Activated CD4-positive, alpha-beta T cell treated with anti-CD3 and anti-CD28 coated beads for 4 hours (primary cell): ENCODE measurements around the gene MAFB.
"Not testable (repeated sequence)": the region's sequence is repeated elsewhere in the genome, so short reads cannot be mapped to it uniquely, and the experiment has no call there.

Source experiments
- DNase-seq, 2 donors: peaks; one replicate each; pipeline ENCODE4 v3.0.0-alpha.2; 2020

MAFB gene

DNA sequence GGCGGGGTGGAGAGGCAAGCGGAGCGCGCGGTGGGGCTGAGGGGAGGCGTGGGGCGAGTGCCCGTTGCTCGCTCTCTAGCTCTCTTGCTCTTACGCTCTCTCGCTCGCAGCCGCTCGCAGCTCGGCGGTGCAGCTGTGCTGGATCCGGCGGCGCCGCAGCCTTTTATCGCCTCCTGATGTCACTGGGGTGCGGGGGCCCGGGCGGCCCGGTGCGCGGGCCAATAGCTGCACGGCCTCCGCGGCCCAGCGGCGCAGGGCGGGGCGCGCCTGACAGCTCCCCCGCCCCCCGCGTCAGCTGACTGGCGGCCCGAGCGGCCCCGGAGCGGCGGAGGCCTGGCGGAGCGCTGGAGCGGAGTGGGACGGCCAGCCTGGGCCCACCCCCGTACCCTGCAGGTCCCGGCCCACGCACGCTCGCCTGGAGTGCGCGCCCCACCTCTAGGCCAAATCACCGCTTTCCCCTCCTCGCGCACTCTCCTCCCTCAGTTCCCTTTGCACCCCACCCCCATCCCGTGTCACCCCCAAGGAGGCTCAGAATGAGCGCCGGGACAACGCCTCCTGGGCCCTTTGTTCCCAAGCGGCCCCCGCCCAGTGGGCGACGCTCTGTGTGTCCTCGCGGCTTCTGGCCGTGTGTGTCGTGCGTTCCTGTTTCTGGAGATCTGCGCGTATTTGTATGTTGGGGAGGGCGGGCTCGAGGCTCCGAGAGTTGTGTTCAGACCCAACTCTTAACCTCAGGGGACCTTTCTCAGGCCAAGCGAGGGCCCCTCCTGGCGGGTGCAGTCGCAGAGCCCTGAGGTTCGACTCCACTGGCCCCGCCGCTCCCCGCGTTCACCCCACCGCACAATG, at the start of gene MAFB:
TSS of gene MAFB (minus strand) at position 137 of the 843 bp plus-strand sequence. CDS start 386 bp downstream, outside the sequence.
- DNase-seq, result peak in 1 of 2 donors; percentile 5

DNA sequence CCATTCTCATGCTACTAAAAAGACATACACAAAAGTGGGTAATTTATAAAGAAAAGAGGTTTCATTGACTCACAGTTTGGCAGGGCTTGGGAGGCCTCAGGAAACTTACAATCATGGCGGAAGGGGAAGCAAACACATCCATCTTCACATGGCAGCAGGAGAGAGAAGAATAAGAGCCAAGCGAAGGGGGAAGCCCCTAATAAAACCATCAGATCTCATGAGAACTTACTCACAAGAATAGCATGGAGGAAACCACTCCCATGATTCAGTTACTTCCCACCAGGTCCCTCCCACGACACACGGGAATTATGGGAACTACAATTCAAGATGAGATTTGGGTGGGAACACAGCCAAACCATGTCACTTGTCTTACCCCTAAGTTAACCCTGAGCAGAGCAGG, 47.4 kb upstream of the MAFB start:
- not testable (repeated sequence) for DNase-seq

DNA sequence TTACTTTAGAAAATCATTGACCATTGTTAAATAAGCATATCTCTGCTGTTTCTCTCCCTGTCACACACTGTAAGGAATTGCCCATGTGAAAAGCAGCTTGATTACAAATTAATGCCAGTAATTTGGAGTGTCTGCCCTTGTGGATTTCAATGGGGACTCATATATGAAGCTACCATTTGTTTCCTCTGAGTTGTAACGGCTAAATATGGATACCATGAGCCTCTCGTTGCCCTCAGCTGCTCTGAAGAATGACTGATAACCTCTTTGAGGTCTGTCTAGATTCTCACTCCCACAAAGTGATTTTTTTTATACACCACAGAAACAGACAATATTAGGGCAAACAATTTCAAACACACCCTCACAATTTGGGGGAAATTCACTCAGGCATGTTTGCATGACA, 40.0 kb upstream of the MAFB start:
- no peak for DNase-seq

DNA sequence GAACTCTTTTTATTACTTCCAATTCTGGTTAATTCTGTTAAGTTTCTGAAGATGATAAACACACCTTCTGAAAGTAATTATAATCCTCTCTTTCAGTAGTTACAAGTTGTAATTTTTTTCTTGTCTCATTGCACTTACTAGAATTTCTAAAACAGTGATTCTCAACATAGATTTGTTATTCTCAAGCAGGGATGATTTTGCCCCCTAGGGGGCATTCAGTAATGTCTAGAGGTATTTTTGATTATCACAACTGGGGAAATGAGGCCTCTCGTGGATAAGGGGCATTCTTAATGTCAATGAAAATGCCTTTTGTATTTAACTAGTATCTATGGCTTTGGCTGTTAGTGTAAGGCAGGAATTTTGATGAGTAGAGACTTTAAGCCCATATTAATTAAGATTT, 39.4 kb upstream of the MAFB start:
- no peak for DNase-seq

DNA sequence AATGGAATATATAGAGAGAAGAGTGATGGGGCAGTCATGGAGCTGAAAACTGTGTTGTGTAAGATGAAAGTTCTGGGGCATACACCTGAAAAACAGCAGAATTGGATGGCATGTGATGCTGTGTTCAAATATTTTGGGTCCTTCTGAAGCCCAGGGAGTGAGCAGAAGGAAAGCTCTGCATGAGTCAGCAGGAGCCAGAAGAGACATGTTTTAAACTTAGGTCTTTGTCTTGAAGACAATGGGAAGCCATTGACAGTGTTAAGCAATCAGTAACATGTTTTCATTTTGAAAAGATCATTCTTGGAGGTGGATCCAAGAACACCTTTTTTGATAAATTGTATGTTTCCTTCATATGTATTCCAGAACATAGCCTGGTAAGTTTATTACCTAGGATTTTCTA, 38.9 kb upstream of the MAFB start:
- no peak for DNase-seq

DNA sequence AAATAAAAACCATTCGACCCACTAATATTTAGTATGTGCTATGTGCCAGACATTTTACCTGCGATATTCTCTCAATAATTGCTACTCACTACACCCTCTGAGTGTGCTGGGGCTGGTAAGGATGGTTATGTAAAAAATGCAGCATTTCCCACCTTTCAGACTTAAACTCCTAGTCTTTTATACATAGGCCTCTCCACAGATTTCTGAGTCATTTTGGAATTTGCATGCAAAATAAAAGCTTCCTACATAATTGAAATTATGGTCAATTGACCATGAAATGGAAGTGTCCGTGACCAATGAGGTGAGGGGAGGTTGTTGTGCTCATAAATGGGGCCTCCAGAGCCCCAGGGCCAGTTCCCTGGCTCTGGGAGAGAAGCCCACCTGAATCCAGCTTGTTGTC, 37.7 kb upstream of the MAFB start:
- no peak for DNase-seq

DNA sequence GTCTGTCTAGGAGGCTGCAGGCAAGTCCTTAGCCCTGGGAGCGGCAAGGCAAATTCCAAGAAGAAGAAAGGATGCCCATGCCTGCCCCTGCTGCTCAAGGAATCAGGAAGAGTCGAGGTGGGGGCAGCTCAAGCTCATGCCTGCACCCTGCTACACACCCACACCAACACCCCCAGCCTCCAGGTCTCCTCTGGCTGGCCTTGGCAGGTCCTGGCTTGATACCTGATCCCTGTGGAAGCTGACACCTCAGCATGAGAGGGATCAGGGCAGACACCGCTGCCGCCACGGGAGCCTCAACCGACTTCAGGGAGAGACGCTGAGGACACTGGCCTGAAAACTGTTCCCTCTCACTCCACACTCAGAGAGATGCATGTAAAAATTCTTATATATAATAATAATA, 35.5 kb upstream of the MAFB start:
- DNase-seq, result no peak

DNA sequence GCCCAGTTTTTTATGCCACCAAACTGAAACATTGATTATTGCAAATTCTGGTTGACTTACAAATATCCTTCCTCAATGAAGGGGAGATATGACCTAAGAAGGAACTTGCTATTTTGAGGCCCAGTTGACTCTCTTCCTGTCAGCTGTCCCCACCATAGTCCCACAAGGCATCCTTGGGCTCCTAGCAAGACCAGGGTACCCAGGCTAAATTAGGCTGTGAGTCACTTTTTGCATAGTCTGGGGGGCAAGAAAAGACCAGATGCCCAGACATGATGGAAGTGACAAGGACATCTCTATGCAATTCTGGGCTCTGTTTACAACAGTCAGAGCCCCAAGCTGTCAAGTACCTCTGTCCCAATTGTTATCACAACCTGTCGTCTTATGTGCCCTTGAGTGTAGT, 31.8 kb upstream of the MAFB start:
- DNase-seq, result no peak

DNA sequence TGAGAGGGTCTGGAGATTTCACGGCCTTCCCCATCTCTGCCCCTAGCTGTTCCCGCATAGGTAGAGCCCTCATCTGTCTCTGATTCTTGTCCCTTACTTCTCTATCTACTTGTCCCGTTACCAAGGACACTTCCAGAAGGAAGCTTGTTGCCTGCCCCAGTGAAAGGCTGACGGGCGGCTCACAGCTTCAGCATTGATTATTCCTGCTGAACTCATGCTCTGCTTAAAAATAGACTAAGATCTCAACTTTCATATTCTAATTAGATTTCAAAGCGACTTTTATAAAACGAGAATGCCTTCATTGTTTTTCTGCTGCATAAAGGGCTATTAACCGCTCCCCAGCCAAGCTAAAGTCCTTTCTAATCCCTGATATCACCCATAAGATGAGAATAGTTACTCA, 31.1 kb upstream of the MAFB start:
- DNase-seq, result no peak

DNA sequence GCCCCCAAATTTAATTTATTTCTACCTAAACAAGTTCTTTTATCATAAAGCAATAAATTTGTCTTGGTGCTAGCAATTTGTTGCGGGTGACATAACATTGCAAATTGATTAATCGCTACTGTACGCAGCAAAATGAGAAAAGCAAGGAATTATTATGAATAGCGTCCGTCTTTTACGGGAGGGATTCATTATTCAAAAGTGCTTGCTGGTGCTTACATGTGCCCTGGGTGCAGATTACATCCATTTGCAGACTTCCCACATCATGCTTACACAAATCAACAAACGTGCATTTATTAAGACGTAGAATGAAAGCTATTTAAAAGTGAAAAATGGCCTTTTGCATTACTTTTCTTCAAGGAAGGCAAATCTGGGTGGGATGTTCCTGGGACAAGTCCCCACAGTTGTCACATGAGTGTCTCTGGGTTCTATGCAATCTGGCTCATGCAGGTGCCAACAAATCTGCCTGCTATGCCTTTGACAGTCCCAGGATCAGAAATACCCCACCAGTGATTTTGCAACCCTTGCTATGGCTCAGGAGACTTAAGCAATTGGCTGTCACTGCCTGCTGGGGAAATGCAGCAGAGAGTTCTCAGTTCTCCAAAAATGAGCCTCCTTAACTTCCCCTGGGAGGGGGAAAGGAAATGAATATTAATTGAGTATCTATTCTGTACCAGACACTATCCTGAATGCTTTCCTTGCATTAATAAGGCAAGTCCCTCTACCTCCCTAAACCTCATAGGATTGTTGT, 30.1 kb upstream of the MAFB start:
- no peak for DNase-seq

DNA sequence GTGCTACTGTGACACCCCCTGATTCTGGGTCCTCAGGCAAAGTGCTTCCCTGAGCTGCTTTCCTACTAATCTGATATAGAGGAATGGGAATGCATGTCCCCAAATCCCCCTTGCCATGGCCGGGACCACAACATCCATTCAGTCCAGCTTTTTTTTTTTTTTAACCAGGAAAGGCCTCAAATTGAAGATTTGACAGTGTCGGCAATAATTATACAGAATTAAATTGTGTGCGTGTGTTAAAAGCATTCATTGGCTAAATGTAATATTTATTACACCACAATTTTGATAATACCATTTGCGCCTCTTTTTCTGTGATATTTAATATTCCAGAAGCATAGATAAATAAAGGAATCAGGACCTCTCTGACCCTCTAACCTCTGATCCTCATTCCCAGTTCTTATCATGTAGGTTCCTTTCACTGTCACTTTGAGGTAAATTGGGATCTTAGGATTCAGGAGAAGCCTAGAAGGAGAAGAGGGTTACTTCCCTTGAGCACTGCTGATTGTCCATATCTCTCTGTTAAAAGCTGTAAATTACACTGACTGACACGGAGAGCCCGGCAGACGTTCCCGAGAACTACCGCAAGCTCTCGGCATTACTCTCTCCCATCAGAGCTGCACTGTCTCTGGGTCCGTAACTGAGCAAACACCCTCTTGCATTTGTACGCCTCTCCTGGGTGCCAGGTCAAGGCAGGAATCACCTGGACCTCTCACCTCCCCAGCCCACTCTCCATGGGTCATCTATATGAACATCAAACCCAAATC, 29.4 kb upstream of the MAFB start:
- no peak for DNase-seq

DNA sequence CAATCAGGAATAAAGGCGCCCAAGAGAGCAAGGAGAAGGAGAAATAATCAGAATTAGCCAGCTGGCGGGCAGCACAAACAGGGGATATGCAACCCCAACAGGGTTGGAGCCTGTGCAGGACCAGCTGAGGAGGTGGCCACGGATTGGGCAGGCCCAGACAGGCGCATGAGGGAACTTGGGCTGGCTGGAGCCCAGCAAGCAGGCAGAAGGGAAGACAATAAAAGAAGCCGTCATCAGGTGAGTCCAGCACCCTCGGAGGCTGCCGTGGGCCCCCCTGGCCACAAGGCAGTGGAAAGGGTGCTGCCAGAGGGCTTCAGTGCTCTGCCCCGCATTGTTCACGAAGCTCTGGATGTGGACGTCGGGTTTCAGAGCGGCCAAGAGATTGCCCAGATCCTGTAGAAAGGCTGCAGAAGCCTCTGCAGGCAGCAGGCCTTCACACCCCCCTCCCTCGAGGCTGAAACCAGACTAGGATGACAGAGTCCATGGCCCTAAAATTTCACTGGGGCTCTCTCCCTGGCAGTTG, 28.4 kb upstream of the MAFB start:
- no peak for DNase-seq

DNA sequence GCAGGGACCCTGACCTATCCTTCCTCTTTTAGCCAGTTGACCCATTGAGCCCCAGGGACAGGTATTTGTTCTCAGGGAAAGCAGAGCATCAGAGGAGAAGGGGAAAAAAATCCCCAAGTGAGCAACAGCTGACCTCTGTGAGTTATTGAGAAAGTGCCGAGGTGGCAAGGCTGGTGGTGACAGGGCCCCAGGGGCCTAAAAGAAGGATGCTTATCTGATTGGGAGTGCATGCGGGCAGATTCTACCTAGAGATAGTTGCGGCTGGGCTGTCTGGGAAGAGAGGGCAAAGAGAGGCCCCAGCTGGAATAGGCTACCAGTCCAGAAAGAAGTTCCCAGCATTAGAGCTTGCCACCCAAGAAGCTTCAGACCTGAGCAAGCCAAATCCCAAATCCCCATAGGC, 26.5 kb upstream of the MAFB start:
- no peak for DNase-seq

DNA sequence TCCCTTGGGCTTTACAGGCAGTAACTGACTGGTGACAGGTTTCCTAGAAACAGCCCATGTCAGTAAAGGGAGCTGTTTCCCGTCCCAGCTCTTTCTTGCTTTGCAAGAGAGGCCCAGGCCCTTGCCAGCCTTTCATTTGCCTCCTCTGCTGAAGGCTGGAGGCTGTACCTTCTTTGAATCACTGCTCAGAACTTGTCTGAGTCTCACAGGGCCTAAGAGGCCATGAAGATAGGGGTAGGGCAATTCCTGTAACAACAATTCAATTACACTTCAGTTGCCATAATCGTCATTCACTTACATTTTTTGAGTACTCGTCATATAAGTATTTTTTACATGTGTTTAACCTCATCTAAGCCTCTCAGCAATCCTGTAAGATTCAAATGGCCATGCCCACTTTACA, 25.9 kb upstream of the MAFB start:
- DNase-seq, result no peak

DNA sequence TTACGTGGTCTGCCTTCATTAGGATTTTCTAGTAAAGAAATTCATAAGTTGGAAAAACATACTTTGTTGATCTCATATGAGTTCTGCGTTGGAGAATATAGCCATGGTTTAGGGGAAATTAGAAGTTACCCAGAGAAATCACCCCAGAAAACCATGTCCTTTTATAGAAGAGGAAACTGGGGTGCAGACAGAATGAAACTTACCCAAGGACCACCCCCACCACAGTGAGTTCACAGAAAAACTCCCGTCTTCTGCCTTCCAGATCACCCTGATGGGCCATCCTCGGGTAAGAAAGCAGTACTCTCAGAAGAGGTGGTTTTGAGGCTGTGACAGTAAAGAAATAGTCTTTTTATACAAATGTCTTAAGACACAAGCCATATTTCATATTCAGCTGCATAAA, 25.1 kb upstream of the MAFB start:
- DNase-seq, result no peak

DNA sequence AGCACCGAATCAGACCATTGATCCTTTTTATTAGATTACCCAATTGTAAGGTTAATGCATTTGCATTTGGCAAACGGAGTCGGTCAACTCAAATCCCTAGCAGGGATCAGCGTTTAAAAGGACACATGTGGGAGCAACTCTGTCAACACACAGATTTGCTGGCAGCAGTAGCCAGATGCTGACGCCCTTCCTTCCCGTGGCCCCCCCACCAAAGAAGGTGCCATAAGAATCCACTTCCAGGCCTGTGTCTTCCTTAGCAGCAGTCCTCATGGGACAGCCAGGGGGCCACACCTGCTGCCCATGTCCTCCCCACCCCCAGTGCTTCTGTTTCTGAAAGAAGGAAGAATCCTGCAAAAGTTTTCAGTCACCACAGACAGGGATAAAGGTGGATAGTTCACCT, 24.5 kb upstream of the MAFB start:
- no peak for DNase-seq

DNA sequence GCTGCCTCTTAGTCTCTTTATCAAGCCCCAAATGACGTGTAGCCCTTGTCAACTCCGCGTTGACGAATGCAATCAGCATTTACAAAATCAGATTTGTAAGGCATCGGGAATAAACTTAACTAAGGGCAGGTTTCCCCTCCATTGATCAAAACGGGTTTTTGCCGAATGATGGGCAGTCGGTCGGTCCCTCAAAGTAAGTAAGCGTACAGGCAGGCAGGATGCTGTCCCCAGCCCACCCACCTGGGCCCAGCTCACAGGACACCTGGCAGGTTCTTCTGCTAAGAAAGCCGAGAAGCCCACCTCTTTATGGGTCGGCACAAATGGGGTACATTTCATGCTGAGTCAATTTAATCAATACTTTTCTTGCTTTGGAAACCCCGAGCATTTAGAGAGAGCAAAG, 22.0 kb upstream of the MAFB start:
- no peak for DNase-seq

DNA sequence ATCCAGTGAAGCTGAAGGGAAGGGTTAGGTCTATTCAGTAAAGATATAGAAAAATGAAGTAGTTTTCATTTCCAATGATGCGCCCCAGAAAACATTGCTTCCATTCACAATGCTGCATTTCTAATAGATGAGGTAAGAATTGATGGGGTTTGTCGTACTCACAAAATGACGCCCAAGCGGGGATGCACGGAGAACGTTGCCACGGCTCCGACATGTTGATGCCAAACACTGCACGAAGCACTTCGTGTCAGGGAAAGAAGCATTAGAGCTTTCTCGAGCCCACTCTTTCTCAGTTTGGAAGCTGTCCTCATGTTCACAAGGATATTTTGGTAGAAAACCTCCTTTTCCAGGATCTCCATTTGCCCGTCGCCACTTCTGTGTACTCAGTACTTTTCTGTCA, 21.6 kb upstream of the MAFB start:
- DNase-seq, result no peak

DNA sequence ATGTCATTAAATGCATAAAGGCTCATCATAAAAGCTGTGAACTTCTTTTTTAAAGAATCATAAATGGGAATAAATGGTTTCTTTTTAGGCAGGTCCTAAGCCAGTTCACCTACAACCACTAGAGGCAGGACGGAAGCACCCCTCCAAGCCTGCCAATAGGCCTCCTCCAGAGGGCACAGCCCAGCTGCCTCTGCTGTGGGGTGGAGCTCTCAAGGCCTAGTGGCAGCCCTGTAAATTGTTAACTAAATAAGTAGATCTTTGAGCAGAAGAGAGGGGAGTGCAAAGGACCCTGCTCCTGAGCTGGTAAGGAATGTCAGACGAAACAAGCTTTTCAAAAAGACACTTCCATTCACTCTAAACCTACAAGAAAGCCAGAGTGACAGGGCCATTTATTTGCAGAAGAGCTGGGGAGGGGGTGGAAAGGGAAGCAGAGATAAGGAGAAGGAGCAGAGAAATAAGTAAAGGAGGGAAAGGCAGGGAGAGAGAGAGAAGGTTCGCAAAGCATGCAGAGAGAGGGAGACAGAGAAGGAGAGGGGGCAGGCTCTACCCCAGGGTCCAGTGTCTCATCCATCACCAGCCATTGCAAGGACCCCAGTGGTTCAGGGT, 18.0 kb upstream of the MAFB start:
- no peak for DNase-seq

DNA sequence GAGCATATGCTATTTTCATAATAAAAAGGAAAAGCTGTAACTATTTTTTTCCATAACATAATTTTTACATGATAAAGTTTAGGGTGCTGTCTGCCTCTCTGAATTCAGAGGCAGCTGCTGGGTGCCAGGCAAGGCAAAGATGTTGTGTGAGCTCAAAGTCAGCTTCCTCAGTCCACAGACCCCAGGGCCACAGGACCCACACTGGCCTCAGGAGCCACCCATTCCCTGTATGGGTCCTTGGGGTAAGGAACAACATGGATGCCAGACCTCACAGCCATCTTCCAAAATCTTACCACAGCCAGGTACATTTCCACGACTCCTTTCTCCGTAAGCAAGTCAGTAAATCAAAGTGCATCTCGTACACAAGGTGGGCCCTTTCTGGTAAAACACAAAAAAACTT, 16.4 kb upstream of the MAFB start:
- no peak for DNase-seq

DNA sequence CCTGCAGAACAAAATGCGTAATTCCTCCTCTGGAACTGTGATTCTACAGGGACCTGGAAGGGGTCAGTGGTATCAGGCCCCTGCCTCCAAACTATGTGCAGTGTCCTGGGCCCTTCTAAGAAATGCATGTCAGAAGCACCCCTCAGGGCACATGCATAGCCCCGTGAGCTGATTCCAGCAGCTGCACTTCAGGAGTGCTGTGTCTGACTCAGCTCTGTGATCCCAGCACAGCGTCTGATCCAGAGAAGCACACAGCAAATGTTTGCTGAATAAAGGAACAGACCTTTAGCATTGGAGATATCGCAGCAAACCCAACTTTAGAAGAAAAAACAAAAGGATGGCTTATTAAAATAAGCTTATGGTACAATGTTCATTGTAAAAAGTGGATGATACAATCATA, 15.8 kb upstream of the MAFB start:
- no peak for DNase-seq

DNA sequence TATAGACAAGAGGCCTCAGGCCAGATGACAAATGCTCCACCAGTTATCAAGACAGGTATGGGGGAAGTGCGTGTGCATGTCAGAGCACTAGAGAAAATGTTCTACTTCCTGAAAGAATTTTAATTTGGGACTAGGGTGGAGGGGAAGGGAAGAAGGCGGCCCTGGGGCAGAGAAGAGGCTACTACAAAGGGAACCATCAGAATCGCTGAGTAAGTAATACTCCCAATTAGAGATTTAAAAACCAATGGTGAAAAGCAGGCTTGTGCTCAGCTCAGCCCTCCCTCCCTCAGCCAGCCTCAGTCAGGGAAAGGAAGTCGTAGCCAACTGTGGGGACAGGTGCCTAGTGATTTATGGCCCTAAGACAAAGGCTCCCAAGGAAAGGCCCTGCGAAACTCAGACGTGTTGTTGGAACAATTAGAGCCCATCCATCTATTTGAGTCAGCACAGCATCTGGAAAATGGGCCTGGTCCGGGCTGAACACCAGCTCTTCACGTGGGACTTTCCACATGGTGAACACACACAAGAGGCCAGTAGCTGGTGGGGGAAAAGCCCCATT, 15.0 kb upstream of the MAFB start:
- DNase-seq, result no peak

DNA sequence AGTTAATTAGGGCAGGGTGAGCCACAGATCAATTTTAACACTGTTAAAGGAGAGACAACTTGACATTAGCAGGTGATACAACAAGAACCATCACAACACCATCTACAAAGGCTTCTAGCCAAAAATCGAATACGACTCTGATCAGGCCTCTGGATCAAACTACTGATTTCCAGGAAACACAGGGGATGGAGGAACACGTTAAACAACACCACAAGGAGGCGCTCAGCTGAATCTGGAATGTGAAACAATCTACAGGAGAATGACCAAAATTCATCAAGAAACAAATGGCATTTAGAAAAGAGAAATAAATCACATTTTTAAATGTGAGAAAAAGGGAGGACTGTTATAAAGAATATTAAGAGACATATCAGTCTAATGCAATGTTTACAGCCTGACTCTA, 13.5 kb upstream of the MAFB start:
- DNase-seq, result no peak
